D721Med (cell line): ENCODE results near the gene KIAA0232.

Source experiments
- DNase-seq: peaks from one replicate; pipeline ENCODE4 v3.0.0; 2011; ENCODE audit warnings: low spot score; ENCODE audit not compliant: insufficient read length
- FAIRE-seq: peaks from 2 replicates; lab custom pipeline; 2011; peaks lifted over from hg19 to GRCh38; lab: Jason Lieb, UNC
- CTCF ChIP-seq: IDR thresholded peaks from 2 replicates; pipeline ENCODE4 v1.5.1; 2012; ENCODE audit warnings: mild to moderate bottlenecking, control low read depth; ENCODE audit not compliant: insufficient read depth; ENCODE audit errors: missing control alignments

Gene KIAA0232

GRCh38 chr4:6742507-6742906 is 40.0 kb upstream of the KIAA0232 start:
- FAIRE-seq, result no peak
- no peak for DNase-seq
- no peak for TF ChIP-seq CTCF

- no peak for TF ChIP-seq CTCF
- FAIRE-seq (no peak), DNase-seq (no peak)
These were observed 39.5 kb upstream of the KIAA0232 start for GRCh38 chr4:6742989-6743388.

- no peak for TF ChIP-seq CTCF
- DNase-seq (no peak), FAIRE-seq (no peak)
These were observed 35.7 kb upstream of the KIAA0232 start for GRCh38 chr4:6746721-6747293.

GRCh38 chr4:6747294-6748051 is 35.1 kb upstream of the KIAA0232 start:
- TF ChIP-seq CTCF, result no peak
- DNase-seq (no peak), FAIRE-seq (no peak)

- DNase-seq, result no peak
- FAIRE-seq, result no peak
- no peak for TF ChIP-seq CTCF
These were observed 34.2 kb upstream of the KIAA0232 start for GRCh38 chr4:6748286-6748685.

GRCh38 chr4:6749340-6750171 is 33.0 kb upstream of the KIAA0232 start:
- TF ChIP-seq CTCF, result no peak
- no peak for FAIRE-seq
- DNase-seq, result no peak
